GM15510 (cell line): ENCODE data around the gene SAA4.

Experiments used
- POLR2A ChIP-seq: IDR thresholded peaks from 3 replicates; pipeline ENCODE4 v1.6.1; 2011; ENCODE audit warnings: borderline replicate concordance; ENCODE audit not compliant: insufficient read length; ENCODE audit errors: extremely low read depth

Gene SAA4

GRCh38 chr11:18245396-18245795 lies 8.8 kb upstream of the SAA4 start:
- no peak for TF ChIP-seq POLR2A

- no peak for TF ChIP-seq POLR2A
Measured at GRCh38 chr11:18243783-18244362, 7.3 kb upstream of the SAA4 start.

GRCh38 chr11:18239655-18240054 lies 3.1 kb upstream of the SAA4 start:
- no peak for TF ChIP-seq POLR2A

DNA sequence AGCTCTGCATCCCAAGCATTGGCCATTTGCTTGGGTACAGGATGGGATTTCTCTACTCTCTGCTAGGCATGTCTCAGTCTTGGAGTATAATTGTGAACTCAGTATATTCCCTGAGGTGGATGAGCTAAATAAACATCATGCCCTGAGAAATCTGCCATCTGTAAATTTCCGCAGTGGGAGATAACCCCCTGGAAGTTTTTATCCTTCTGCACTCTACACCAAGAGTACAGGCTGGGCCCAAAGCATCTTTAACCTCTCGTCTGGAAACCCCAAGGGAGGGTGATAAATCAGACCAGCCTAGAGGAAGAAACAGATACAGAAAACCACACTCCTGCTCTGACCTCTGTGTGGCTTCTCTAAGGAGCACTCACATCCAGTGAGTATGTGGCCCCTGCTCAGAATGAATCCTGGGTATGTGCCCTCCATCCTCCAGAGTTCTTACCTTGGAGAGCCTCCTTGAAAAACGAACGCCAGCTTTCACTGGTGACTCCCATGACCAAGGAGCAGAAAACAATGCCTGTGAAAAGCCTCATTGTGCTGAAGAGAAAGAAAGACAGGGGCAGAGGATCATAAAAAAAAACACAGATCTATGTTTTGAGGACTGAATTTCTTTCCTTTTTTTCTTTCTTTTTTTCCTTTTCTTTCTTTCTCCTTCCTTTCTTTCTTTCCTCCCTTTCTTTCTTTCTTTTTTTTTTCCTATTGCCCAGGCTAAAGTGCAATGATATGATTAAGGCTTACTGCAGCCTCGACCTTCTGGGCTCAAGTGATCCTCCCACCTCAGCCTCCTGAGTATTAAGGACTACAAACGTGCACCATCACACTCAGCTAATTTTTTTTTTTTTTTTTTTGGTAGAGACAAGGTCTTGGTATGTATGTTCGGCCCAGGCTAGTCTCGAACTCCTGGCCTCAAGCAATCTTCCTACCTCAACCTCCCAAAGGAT lies 938 bp downstream of the SAA4 start:
- TF ChIP-seq POLR2A, result no peak

DNA sequence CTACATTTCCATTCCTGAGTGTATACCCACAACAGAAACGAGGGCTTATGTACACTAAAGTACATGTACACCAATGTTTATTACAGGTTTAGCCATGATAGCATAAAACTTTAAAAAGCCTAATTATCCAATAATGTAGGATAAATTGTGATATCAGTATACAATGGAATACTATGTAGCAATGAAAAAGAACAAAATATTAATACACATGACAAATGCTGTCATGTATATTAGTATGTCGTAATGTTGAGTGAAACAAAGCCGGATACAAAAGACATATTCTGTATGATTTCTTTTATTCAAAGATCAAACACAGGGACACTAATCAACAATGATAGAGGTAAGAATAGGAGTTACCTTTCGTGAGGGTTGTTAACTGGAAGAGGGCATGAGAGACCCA lies 2.7 kb downstream of the SAA4 start:
- TF ChIP-seq POLR2A, result no peak

DNA sequence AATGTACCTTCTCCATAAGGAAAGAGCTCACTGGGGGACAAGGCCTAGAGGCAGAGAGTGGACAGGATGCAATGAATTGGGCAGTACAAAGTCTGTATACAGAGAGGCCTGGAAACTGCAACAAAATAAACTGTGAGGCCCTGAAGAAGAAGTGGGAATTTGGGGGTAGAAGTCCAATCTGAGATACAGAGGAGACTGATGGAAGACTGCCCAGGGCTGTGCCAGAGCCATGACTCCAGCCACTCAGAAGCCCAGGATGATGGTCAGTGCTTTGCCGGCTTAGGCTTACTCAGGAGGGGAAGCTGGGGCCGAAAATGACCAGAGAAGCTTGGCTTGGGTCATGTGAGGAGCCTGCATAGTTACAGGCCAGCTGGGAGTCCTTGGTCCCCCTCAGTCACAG lies 5.7 kb downstream of the SAA4 start:
- no peak for TF ChIP-seq POLR2A

- TF ChIP-seq POLR2A, result no peak
Measured at GRCh38 chr11:18229501-18229900, 7.1 kb downstream of the SAA4 start.

- no peak for TF ChIP-seq POLR2A
Measured at GRCh38 chr11:18225913-18226312, 10.7 kb downstream of the SAA4 start.

DNA sequence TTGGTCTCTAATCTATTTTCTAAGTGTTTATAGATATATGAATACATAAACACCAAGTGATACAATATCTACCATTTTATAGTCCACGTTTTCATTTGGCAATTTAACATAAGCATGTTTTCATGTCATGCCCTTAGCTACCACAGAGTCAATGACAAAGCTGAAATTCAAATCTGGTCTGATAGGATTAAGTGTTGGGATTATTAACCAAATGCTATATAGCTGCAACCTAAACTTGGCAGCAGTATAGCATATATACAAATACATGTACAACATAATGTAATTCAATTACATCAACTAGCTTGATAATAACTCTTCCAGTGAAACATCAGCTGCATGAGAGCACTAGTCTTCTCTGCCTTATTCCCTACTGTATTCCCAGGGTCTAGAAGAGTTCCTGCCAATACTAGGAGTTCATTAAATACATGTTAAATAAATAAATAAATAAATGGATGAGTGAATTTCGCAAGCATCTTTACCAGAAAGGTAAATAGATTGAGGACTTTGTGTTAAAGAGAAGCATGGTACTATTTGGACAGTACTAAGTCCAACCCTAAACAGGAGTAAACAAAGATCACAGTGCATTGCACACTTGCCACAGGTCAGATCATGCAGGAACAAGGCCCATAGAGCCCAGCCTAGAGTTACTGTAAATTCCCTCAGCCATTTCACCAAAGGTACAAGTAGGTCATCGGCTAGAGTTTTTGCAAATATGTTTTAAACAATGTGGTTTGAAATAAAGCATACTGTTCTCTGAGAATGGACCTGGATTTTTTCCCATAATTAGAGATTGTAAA lies 12.8 kb downstream of the SAA4 start:
- TF ChIP-seq POLR2A, result no peak

GRCh38 chr11:18222814-18223421 lies 13.7 kb downstream of the SAA4 start:
- TF ChIP-seq POLR2A, result no peak

DNA sequence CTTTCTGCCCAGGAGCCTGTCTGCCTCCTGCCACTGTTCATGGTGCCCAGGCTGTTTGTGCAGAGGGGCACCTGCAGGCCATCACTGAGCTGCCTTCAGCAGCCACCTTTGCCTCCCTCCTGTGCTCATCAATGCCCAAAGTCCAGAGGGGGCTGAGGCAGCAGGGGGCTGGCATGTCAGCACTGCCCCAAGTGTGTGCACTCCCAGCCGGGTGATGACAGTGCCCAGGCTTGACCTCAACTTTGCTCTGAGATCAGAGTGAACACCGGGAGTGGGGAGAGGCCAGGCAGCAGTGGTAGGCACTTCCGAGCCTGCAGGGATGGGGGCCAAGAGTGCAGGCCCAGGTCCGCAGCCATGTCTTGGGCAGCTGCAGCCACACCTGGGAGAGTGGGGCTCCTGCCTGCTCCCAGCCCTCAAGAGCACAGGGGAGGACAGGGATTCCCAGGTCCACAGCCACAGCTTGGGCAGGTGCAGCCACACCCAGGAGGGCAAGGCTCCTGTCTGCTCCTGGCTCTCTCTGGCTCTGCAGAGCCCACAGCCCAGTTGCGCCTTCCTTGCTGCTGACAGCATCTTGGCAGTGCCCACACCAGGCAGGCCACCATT lies 15.2 kb downstream of the SAA4 start:
- TF ChIP-seq POLR2A, result no peak

DNA sequence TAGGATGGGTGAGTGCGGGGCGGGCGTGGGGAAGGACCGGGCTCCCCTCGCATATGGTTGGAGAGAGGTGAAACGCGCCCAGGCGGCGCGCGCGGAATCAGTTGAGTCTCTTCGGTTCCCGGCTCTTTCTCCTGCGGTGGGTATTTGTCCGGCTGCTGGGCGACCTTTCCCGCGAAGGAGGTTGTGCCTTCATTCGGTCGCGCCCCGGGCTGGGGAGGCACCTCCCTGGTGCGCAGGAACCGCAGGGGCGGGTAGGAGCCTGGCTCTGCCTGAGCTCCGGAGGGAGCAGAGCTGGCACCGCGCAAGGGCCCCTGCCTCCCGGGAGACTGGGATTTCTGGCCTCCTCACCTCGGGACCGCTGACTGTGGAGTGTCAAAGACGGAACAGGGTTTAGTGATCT lies 27.5 kb downstream of the SAA4 start:
- no peak for TF ChIP-seq POLR2A

- TF ChIP-seq POLR2A, result no peak
Measured at GRCh38 chr11:18204771-18205170, 31.8 kb downstream of the SAA4 start.

- TF ChIP-seq POLR2A, result no peak
Measured at GRCh38 chr11:18204220-18204619, 32.4 kb downstream of the SAA4 start.
